ENCODE results near the gene ATR. TPM values are rescaled to one million over a fixed set of nuclear protein-coding genes. Genes with fewer than 3 reads are reported as not detected.

ATR gene
- total RNA-seq, 1 donor from 2014 or later: 9.1 TPM

DNA sequence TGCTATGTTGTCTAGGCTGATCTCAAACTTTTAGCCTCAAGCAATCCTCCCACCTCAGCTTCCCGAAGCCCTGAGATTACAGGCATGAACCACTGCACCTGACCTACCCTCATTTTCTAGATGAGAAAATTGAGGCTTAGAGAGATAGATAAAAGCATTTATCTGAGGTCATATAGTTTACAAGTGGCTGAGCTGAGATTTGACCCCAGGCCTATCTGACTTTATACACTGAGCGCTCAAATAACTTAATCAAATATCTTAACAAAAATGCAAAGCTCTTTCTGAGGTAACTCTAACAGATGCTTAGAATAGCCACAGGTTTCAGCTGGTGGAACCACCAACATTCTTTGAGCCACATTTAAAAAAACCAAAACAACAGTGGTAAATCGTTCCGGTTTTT is 23.2 kb upstream of the ATR start:
- H3K36me3 ChIP-seq: no peaks in the 10 kb centered on the region
- no peak overlapping the region for H3K27ac ChIP-seq (replicated peaks)
- H3K27me3 ChIP-seq (ENCODE audit: low read depth): no peaks in the 10 kb centered on the region
- no peaks in the 10 kb centered on the region for H3K9me3 ChIP-seq (replicated peaks)
- intact Hi-C loops (cut with micrococcal nuclease): no loop called here
- TF ChIP-seq, protein P1, sequence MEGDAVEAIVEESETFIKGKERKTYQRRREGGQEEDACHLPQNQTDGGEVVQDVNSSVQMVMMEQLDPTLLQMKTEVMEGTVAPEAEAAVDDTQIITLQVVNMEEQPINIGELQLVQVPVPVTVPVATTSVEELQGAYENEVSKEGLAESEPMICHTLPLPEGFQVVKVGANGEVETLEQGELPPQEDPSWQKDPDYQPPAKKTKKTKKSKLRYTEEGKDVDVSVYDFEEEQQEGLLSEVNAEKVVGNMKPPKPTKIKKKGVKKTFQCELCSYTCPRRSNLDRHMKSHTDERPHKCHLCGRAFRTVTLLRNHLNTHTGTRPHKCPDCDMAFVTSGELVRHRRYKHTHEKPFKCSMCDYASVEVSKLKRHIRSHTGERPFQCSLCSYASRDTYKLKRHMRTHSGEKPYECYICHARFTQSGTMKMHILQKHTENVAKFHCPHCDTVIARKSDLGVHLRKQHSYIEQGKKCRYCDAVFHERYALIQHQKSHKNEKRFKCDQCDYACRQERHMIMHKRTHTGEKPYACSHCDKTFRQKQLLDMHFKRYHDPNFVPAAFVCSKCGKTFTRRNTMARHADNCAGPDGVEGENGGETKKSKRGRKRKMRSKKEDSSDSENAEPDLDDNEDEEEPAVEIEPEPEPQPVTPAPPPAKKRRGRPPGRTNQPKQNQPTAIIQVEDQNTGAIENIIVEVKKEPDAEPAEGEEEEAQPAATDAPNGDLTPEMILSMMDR (IDR thresholded peaks at IDR 0.05; ENCODE audit: borderline replicate concordance): no peak
- peaks cover 10% of the 10 kb centered on the region for H3K4me1 ChIP-seq
- no peak overlapping the region for H3K4me3 ChIP-seq
- DNase-seq: no peak

DNA sequence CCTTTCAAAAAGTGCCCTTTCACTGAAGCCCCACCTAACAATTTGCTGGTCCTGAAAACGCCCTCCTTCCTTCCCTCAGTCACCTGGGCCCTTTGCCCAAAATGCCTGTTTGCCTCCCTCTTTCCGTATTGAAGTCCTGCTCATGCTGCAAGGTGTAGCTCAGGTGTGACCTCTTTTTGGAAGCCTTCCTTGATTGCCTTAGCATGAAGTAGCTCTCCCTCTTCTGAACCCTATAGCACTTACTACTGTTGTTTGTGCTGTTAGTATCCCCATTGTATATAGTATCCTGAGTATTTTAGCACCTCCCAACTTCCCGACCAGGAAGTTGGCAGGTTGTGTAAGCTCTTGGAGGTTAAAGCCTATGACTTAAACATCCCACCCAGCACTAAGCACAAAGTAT is 19.4 kb upstream of the ATR start:
- no peaks in the 10 kb centered on the region for H3K36me3 ChIP-seq
- intact Hi-C loops (cut with micrococcal nuclease): no loop called here
- H3K4me1 ChIP-seq: peaks cover 25% of the 10 kb centered on the region
- no peak overlapping the region for H3K4me3 ChIP-seq
- no peak overlapping the region for H3K27ac ChIP-seq (replicated peaks)
- DNase-seq: no peak
- H3K9me3 ChIP-seq (replicated peaks): no peaks in the 10 kb centered on the region
- TF ChIP-seq, protein P1 (IDR thresholded peaks at IDR 0.05; ENCODE audit: borderline replicate concordance): no peak
- H3K27me3 ChIP-seq (ENCODE audit: low read depth): no peaks in the 10 kb centered on the region

DNA sequence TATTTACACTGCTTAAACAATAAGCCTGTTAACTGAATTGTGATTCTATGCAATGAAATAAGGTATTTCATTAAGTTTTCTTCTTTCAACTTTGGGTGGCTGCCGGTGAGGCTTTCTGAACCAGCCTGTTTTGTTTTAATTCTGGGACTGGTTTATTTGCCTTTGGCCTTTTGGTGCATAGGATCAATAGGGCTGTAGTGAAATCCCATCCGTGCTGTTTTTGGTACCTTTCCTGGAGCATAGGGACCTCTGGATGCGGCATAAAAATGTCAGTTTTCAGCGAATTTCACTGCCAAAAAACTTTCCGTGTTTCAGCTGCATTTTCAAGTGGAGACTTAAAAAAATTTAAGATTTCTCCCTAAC is 18.2 kb upstream of the ATR start:
- no peak for DNase-seq
- H3K27me3 ChIP-seq (ENCODE audit: low read depth): no peaks in the 10 kb centered on the region
- no peaks in the 10 kb centered on the region for H3K9me3 ChIP-seq (replicated peaks)
- TF ChIP-seq, protein P1 (IDR thresholded peaks at IDR 0.05; ENCODE audit: borderline replicate concordance): no peak
- peak overlapping the region; percentile 84 for H3K4me3 ChIP-seq
- peak overlapping the region; percentile 70 for H3K27ac ChIP-seq (replicated peaks)
- peaks cover 25% of the 10 kb centered on the region for H3K4me1 ChIP-seq
- intact Hi-C loops (cut with micrococcal nuclease): no loop called here
- H3K36me3 ChIP-seq: no peaks in the 10 kb centered on the region

DNA sequence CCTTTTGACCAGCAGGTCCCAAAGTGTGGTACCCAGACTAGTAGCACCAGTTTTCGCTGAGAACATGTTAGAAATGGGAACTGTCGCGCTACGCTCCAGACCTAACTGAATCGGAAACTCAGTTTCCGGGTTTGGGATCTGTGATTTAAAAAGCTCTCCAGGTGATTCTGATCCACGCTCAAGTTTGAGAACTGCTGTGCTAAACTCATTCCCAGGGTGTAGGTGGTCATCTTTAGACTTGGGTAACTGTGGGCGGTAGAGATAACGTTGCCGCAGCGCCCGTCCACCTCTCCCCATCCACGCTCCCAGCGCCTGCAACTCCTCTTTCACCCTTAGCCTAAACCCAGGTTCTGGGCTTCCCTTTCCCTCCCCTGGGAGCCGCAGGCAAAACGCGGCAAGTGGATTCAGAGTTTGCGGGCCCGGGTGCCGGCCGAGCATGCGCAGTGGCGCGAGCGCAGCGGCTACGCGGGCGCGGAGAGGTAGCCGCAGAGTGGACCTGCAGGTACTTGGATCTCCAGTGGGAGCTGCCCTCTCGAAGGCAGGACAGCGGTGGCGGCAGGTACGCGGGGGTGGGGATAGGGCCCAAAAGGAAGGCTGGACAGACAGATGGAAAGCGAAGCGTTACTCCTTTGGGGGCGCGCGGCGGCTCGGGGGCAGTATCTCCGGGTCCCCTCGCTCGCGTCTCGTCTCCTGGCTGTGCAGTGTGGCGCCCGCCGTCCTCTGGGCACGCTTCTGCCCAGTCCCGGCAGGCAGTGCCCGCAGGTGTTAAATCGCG is 17.6 kb upstream of the ATR start, which contains the start of gene PLS1:
Gene PLS1 (plus strand): TSS at position 443 of the 775 bp plus-strand sequence. CDS start 67,845 bp downstream, outside the sequence.
- peak within 1 kb of the TSS; percentile 70 for H3K27ac ChIP-seq (replicated peaks)
- peak within 1 kb of the TSS; percentile 84 for H3K4me3 ChIP-seq
- TF ChIP-seq, protein P1 (IDR thresholded peaks at IDR 0.05; ENCODE audit: borderline replicate concordance): peak; percentile 12
- H3K9me3 ChIP-seq (replicated peaks): no peaks in the 10 kb centered on the region
- H3K4me1 ChIP-seq: peaks cover 25% of the 10 kb centered on the region
- no peaks in the 10 kb centered on the region for H3K36me3 ChIP-seq
- intact Hi-C loops (cut with micrococcal nuclease): no loop called here
- DNase-seq: peak; percentile 80
- no peaks in the 10 kb centered on the region for H3K27me3 ChIP-seq (ENCODE audit: low read depth)

DNA sequence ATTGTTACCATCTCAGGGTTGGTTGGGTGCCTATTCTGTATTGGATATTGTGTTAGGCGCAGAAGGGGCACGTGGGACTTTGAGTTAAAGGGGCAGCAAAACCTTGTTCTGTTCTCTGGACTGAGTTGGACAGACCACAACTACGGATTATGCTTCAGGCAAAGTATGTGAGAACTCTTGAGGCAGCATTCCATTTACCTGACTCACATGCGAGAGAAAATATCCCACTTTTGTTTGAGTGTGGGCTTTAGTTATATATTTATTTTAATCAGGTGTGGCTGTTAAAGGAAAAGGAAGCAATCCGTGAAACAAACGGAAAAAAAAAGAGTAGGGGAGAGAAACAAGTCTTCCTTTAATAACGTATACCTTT is 17.0 kb upstream of the ATR start:
- no peaks in the 10 kb centered on the region for H3K27me3 ChIP-seq (ENCODE audit: low read depth)
- intact Hi-C loops (cut with micrococcal nuclease): no loop called here
- H3K9me3 ChIP-seq (replicated peaks): no peaks in the 10 kb centered on the region
- no peaks in the 10 kb centered on the region for H3K36me3 ChIP-seq
- peak overlapping the region; percentile 84 for H3K4me3 ChIP-seq
- DNase-seq: no peak
- peaks cover 25% of the 10 kb centered on the region for H3K4me1 ChIP-seq
- H3K27ac ChIP-seq (replicated peaks): peak overlapping the region; percentile 70
- TF ChIP-seq, protein P1 (IDR thresholded peaks at IDR 0.05; ENCODE audit: borderline replicate concordance): no peak
